MM.1S (cell line): ENCODE data around the gene PHETA1.
A peak's percentile ranks its signal among the peaks of the same experiment; 100 is the strongest.
"Not testable (repeated sequence)": the region's sequence is repeated elsewhere in the genome, so short reads cannot be mapped to it uniquely, and the experiment has no call there.

Experiments
- DNase-seq: peaks from one replicate; pipeline ENCODE4 v3.0.0-alpha.2; 2015
- H2AFZ ChIP-seq: fragments of 300-600 bp; sonication (generic); 2 replicates; pipeline ENCODE4 v1.6.0; 2016; ENCODE audit warnings: antibody characterized with exemption, low read length
- H3F3A ChIP-seq: fragments of 300-600 bp; sonication (generic); 2 replicates; pipeline ENCODE4 v1.6.1; 2016; ENCODE audit warnings: mild to moderate bottlenecking, antibody characterized with exemption, low read length, moderate library complexity, mixed read lengths; ENCODE audit not compliant: insufficient read depth
- H3K27ac ChIP-seq: fragments of 300-600 bp; sonication (generic); 2 replicates; pipeline ENCODE4 v1.5.1; 2016; ENCODE audit warnings: mild to moderate bottlenecking, low read length
- H3K27me3 ChIP-seq: fragments of 300-600 bp; sonication (generic); replicated peaks from 2 replicates; pipeline ENCODE4 v1.6.0; 2016; ENCODE audit warnings: low read length; ENCODE audit not compliant: insufficient read depth
- H3K36me3 ChIP-seq: fragments of 300-600 bp; sonication (generic); replicated peaks from 2 replicates; pipeline ENCODE4 v1.6.1; 2016; ENCODE audit warnings: mild to moderate bottlenecking, low read length, mixed read lengths; ENCODE audit not compliant: insufficient read depth
- H3K4me1 ChIP-seq: fragments of 300-600 bp; sonication (generic); 2 replicates; pipeline ENCODE4 v1.6.1; 2016; ENCODE audit warnings: low read length, mixed read lengths
- H3K4me2 ChIP-seq: fragments of 300-600 bp; sonication (generic); 2 replicates; pipeline ENCODE4 v1.6.0; 2016; ENCODE audit warnings: low read depth, low read length
- H3K4me3 ChIP-seq: fragments of 300-600 bp; sonication (generic); 2 replicates; pipeline ENCODE4 v1.5.1; 2016; ENCODE audit warnings: low read length, mixed read lengths
- H3K79me2 ChIP-seq: fragments of 300-600 bp; sonication (generic); 2 replicates; pipeline ENCODE4 v1.6.1; 2016; ENCODE audit warnings: mixed run types, low read length, mixed read lengths
- H3K9ac ChIP-seq: fragments of 300-600 bp; sonication (generic); 2 replicates; pipeline ENCODE4 v1.6.1; 2016; ENCODE audit warnings: low read length, mixed read lengths
- H3K9me2 ChIP-seq: fragments of 300-600 bp; sonication (generic); replicated peaks from 2 replicates; pipeline ENCODE4 v1.6.1; 2016; ENCODE audit warnings: mild to moderate bottlenecking, low read length, mixed read lengths; ENCODE audit not compliant: insufficient read depth
- H3K9me3 ChIP-seq: fragments of 300-600 bp; sonication (generic); replicated peaks from 2 replicates; pipeline ENCODE4 v1.6.1; 2016; ENCODE audit warnings: mild to moderate bottlenecking, low read length, mixed read lengths; ENCODE audit not compliant: insufficient read depth
- H4K20me1 ChIP-seq: fragments of 300-600 bp; sonication (generic); 2 replicates; pipeline ENCODE4 v1.6.1; 2016; ENCODE audit warnings: mild to moderate bottlenecking, low read length, moderate library complexity, mixed read lengths; ENCODE audit not compliant: insufficient read depth
- EZH2 ChIP-seq: fragments of 300-600 bp; sonication (generic); optimal IDR thresholded peaks from 2 replicates; pipeline ENCODE3; 2017; ENCODE audit warnings: low read depth, mild to moderate bottlenecking, antibody characterized with exemption, low read length, mixed read lengths
- EZH2phosphoT487 ChIP-seq: fragments of 300-600 bp; sonication (generic); IDR thresholded peaks from 2 replicates; pipeline ENCODE4 v1.6.1; 2018; ENCODE audit warnings: antibody characterized with exemption, low read length
- TF ChIP-seq, protein P1 (sequence below): fragments of 300-600 bp; sonication (generic); IDR thresholded peaks from 2 replicates; pipeline ENCODE4 v1.5.1; 2016; ENCODE audit warnings: antibody characterized with exemption, low read length, mixed read lengths

Gene PHETA1

DNA sequence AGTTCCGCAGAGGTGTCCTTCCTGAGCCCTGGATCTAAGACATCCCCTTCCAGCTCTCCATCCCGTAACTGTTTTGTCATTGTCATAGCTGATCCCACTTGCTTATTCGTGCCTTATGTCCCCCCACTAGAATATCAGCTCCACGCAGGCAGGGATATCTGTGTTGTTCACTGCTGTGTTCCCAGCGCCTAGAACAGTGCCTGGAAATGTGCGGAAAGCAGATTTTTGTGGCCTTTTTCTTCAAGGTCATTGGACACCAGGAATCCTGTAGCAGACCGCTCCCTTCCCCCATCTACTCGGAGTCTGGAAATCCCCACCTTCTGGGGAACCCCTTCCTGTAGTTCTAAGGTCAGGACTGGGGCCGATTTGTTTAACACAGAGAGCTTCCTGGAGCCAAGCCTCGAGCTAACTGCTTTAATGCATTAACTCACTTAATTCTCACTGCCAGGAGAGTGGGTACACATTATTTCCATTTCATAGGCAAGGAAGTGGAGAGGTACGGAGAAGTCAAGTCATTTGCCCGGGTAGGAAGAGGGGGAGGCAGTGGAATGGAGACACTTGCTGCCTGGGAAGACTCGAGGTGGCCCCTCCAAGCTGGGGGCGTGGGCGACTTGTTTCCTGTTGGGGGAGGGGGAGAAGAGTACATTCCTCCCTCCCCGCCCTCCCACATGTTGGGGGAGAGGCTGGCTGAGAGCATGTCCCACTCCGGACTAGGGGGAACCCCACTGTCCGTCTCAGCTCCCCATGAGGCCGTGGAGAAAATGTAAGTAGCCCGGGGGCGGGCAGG lies 35.7 kb upstream of the PHETA1 start:
- 0 out of 2 replicates have a peak overlapping the region, but pooled peaks have one; percentile 45 for H2AFZ ChIP-seq
- no peak for DNase-seq
- no peak overlapping the region for H3K27ac ChIP-seq
- H3K36me3 ChIP-seq = no peaks in the 10 kb centered on the region
- peak overlapping the region; percentile 57; the same call in 1 of the 2 replicates for H3K4me2 ChIP-seq
- peak overlapping the region; percentile 50; the same call in 1 of the 2 replicates for H3K9ac ChIP-seq
- TF ChIP-seq, protein P1, sequence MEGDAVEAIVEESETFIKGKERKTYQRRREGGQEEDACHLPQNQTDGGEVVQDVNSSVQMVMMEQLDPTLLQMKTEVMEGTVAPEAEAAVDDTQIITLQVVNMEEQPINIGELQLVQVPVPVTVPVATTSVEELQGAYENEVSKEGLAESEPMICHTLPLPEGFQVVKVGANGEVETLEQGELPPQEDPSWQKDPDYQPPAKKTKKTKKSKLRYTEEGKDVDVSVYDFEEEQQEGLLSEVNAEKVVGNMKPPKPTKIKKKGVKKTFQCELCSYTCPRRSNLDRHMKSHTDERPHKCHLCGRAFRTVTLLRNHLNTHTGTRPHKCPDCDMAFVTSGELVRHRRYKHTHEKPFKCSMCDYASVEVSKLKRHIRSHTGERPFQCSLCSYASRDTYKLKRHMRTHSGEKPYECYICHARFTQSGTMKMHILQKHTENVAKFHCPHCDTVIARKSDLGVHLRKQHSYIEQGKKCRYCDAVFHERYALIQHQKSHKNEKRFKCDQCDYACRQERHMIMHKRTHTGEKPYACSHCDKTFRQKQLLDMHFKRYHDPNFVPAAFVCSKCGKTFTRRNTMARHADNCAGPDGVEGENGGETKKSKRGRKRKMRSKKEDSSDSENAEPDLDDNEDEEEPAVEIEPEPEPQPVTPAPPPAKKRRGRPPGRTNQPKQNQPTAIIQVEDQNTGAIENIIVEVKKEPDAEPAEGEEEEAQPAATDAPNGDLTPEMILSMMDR = no peak
- TF ChIP-seq EZH2 = no peak
- TF ChIP-seq EZH2phosphoT487 = no peak
- H3K4me1 ChIP-seq = peaks cover 14% of the 10 kb centered on the region
- H3F3A ChIP-seq = peaks cover 18% of the 10 kb centered on the region
- no peaks in the 10 kb centered on the region for H3K27me3 ChIP-seq
- H3K79me2 ChIP-seq = peaks cover 34% of the 10 kb centered on the region
- no peaks in the 10 kb centered on the region for H3K9me2 ChIP-seq
- no peaks in the 10 kb centered on the region for H4K20me1 ChIP-seq
- no peaks in the 10 kb centered on the region for H3K9me3 ChIP-seq
- peak overlapping the region; percentile 53 for H3K4me3 ChIP-seq

DNA sequence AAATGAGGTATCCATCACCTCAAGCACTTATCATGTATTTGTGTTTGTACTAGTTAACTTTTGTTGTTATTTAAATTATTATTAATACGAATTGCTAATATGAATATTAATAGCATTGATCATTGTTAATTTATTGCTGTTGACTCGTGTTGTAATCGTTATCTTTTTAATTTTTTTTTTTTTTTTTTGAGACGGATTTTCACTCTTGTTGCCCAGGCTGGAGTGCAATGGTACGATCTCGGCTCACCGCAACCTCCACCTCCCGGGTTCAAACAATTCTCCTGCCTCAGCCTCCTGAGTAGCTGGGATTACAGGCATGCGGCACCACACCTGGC lies 33.6 kb upstream of the PHETA1 start:
- not testable (repeated sequence) for DNase-seq, H3K9me2 ChIP-seq, H3K9ac ChIP-seq, H3K4me3 ChIP-seq, H3K4me2 ChIP-seq, H3K9me3 ChIP-seq, H4K20me1 ChIP-seq, H3K27me3 ChIP-seq, H3K36me3 ChIP-seq, H2AFZ ChIP-seq, H3K27ac ChIP-seq
- H3K79me2 ChIP-seq = peaks cover 14% of the 10 kb centered on the region
- H3F3A ChIP-seq = peaks cover 18% of the 10 kb centered on the region
- H3K4me1 ChIP-seq = peaks cover 14% of the 10 kb centered on the region

DNA sequence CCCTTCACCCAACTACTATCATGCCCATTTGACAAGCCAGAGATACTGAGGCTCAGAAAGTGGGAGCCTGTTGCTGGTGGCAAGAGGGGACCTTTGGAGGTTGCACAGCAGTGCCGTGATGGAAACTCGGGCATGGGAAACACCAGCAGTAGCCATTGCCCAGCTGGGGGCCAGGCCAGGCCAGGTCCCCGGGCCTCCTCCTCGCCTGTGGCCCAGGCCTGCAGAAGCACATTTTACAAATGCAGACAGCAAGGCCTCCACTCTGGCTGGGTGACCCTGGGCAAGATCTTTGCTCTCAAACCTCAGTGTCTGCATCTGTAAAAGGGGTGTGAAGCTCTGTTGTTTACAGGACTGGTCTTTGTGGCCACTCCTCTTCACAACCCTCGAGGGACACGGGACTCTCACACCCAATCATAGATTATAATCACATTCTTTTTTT lies 32.3 kb upstream of the PHETA1 start:
- Histone ChIP-seq H3K9ac (no peak overlapping the region), H3K9me2 (no peaks in the 10 kb centered on the region), H3K4me3 (no peak overlapping the region), H3K4me1 (peaks cover 14% of the 10 kb centered on the region), H3F3A (peaks cover 18% of the 10 kb centered on the region), H3K27me3 (no peaks in the 10 kb centered on the region), H3K4me2 (no peak overlapping the region), H3K27ac (no peak overlapping the region), H3K9me3 (no peaks in the 10 kb centered on the region), H2AFZ (no peak overlapping the region), H3K79me2 (peaks cover under 1% of the 10 kb centered on the region), H4K20me1 (no peaks in the 10 kb centered on the region), H3K36me3 (no peaks in the 10 kb centered on the region)
- TF ChIP-seq EZH2phosphoT487 (no peak), EZH2 (no peak)
- TF ChIP-seq, protein P1 = no peak
- no peak for DNase-seq

DNA sequence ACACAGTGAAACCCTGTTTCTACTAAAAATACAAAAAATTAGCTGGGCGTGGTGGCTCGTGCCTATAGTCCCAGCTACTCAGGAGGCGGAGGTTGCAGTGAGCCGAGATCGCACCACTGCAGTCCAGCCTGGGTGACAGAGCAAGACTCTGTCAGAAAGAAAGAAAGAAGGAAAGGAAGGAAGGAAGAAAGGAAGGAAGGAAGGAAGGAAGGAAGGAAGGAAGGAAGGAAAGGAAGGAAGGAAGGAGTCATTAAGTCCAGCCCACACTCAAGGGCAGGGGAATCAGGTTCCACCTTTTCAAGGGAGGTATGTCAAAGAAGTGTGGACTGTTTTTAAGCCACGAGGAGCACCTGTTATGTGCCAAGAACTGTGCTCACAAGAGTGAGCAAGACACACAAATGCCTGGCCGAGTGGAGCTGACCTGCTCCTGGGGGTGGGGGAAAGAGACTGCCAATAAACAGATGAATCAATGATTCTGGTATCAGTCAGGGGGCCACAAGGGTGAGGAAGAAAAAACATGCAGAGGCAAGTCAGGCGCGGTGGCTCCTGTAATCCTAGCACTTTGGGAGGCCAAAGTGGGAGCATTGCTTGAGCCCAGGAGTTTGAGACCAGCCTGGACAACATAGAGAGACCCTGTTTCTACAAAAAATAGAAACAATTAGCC lies 31.0 kb upstream of the PHETA1 start:
- peaks cover 18% of the 10 kb centered on the region for H3F3A ChIP-seq
- peaks cover 14% of the 10 kb centered on the region for H3K4me1 ChIP-seq
- not testable (repeated sequence) for H3K27ac ChIP-seq, H3K9me3 ChIP-seq, H3K36me3 ChIP-seq, H3K27me3 ChIP-seq, H3K79me2 ChIP-seq, H2AFZ ChIP-seq, H4K20me1 ChIP-seq, H3K9me2 ChIP-seq, H3K4me2 ChIP-seq, H3K4me3 ChIP-seq, H3K9ac ChIP-seq, DNase-seq
